Activated CD8-positive, alpha-beta memory T cell treated with anti-CD3 and anti-CD28 coated beads for 36 hours (primary cell): ENCODE data around the gene DIPK1B. TPM values are rescaled to one million over a fixed set of nuclear protein-coding genes. Genes with fewer than 3 reads are reported as not detected.

Experiments
- CTCF ChIA-PET: fragments of 350-600 bp; sonication (Branson Sonifier 250); formaldehyde crosslinking; loops from one replicate; lab custom pipeline; 2021; ENCODE audit warnings: antibody characterized with exemption; lab: Charles Lee
- POLR2A ChIA-PET: fragments of 350-600 bp; sonication (Branson Sonifier 250); formaldehyde crosslinking; loops from one replicate; lab custom pipeline; 2021; ENCODE audit warnings: antibody characterized with exemption; lab: Charles Lee
- total RNA-seq, 2 experiments: library from RNA; stranded (reverse); gene quantifications; one replicate each; pipeline ENCODE4 v1.2.3, GENCODE V29; 2021

Gene DIPK1B
- total RNA-seq, 2 experiments from 2014 or later: not detected

DNA sequence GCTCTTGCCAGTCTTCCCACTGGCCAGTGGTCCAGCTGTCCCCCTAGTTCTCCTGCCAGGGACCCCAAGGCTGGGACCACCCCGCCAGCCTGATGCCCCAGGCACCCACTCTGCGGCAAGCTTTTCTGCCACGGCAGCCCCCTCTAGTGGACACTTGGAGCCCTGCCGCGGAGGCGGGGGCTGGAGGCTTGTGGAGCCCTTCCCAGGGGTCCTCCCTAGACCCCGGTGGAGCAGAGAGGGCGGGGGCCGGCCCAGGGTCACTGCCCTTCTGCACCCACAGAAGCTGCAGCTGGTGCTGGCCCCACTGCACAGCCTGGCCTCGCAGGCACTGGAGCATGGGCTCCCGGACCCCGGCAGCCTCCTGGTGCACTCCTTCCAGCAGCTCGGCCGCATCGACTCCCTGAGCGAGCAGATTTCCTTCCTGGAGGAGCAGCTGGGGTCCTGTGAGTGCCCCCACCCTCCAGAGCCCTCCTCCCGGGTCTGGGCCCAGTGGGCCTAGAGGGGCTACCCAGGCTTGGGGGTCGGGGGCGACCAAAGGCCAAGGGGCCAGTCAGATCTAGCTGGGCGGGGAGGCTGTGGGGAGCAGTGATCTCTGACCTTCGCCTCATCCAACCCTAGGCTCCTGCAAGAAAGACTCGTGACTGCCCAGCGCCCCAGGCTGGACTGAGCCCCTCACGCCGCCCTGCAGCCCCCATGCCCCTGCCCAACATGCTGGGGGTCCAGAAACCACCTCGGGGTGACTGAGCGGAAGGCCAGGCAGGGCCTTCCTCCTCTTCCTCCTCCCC, 40.5 kb upstream of the DIPK1B start:
- CTCF ChIA-PET: interaction anchor here (0.6 to 2.7 kb wide), 18 partner anchors 8 to 247 kb away, joined by 3 to 13 read pairs (median 4); partner anchors contain the start of gene AGPAT2
- POLR2A ChIA-PET: interaction anchor here (1.0 kb wide), 1 partner anchor 50 kb away, joined by 3 read pairs; no protein-coding TSS in a partner anchor

DNA sequence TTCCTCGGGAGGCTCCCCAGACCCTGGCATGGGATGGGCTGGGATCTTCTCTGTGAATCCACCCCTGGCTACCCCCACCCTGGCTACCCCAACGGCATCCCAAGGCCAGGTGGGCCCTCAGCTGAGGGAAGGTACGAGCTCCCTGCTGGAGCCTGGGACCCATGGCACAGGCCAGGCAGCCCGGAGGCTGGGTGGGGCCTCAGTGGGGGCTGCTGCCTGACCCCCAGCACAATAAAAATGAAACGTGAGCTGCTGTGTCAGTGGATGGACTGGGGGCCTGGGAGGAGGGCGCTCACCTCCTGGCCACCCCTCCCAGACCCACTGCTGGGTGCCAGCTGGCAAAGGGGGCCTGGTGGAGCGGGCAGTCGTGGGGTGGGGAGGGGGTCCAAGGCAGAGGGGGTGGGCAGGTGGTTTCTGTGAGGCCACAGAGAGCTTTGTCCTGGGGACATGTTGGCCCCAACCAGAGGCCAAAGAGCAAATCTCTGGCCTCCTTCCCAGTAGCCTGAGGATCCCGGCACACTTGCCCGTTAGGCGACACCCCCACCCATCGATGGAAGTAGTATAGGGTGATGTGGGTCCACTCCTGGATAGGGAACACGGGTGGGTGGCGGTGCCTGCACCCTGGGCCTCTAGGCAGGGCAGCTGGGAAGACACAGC, 39.8 kb upstream of the DIPK1B start:
- POLR2A ChIA-PET: interaction anchor here (1.0 kb wide), 1 partner anchor 50 kb away, joined by 3 read pairs; no protein-coding TSS in a partner anchor
- CTCF ChIA-PET: interaction anchor here (0.8 to 2.7 kb wide), 12 partner anchors 8 to 247 kb away, joined by 3 to 13 read pairs (median 4); partner anchors contain the start of gene AGPAT2

DNA sequence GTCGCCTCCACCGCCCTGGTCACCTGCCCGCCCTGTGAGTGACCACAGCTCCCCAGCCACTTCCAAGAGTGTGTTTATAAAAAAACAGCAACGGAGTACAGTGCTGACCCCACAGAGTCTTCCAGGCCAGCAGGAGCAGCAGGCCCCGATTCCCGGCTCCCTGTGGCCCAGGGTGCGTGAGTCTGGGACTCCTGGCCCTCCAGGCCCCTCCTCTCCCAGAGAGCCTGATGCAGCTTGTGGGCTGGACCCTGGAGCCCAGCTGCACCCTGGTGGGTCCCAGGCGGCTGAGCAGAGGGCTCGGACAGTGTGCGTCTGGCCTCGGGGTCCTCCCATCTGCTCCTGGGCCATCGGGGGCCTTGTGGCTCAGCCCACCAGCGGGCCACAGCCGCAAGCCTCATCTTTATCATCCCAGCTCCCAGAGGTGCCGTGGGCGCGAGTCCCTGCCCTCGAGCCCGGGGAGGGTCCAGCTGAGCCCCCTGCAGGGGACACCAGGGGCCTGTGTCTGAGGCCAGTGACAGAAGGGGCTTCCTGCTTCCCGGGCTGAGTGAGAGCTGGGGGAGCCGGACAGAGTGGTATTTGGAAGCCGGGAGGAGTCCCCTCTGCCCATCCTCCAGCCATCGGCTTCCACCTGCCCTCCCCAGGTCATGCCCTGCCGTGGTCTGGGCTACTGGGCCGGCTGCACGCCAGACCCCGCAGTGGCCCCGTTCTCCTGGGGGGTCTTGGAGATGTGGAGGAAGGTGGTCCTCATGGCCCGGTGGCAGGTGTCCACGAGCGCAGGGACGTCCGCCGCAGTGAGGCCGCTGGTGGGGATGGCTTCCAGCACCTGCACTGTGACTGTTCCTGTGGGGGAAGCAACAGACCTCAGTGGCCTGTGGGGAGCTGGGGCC, 39.0 kb upstream of the DIPK1B start:
- ChIA-PET CTCF (interaction anchor here (1.0 to 2.7 kb wide), 5 partner anchors 13 to 189 kb away, joined by 3 to 12 read pairs (median 3); no protein-coding TSS in a partner anchor), POLR2A (no interaction called here)

- POLR2A ChIA-PET: interaction anchor here (1.0 kb wide), 1 partner anchor 54 kb away, joined by 4 read pairs; no protein-coding TSS in a partner anchor
- CTCF ChIA-PET: interaction anchor here (1.1 to 2.0 kb wide), 2 partner anchors 55 to 190 kb away, joined by 3 to 6 read pairs; no protein-coding TSS in a partner anchor
Observed at GRCh38 chr9:136673975-136674785, 38.2 kb upstream of the DIPK1B start.

DNA sequence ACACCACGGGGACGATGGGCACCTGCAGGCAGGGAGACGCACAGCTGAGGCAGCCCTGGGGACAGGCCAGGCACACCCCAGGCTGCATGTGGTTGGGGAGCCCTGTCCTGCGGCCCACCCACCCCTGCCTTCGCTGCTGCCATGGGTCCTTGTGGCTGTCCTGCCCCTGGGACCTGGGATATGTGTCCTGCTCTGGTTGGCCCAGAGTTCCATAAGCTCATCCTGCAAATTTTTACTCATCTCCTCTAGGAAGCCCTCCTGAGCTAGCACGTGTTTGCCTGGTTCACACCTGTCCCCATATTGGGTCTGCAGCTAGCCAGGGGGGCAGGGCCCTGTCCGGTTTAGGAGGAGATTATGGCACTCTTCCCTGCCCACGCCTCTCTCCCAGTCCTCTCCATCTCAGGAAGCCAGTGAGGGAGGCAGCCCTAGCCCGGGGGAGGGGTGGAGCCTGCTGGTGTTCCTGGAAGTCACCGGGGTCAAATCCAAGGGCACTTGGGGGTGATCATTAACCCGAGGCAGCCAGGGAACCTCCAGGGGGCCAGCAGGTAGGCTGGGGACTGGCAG, 37.5 kb upstream of the DIPK1B start:
- CTCF ChIA-PET: interaction anchor here (1.1 to 2.0 kb wide), 2 partner anchors 55 to 190 kb away, joined by 3 to 6 read pairs; no protein-coding TSS in a partner anchor
- POLR2A ChIA-PET: interaction anchor here (1.0 kb wide), 1 partner anchor 53 kb away, joined by 4 read pairs; no protein-coding TSS in a partner anchor

DNA sequence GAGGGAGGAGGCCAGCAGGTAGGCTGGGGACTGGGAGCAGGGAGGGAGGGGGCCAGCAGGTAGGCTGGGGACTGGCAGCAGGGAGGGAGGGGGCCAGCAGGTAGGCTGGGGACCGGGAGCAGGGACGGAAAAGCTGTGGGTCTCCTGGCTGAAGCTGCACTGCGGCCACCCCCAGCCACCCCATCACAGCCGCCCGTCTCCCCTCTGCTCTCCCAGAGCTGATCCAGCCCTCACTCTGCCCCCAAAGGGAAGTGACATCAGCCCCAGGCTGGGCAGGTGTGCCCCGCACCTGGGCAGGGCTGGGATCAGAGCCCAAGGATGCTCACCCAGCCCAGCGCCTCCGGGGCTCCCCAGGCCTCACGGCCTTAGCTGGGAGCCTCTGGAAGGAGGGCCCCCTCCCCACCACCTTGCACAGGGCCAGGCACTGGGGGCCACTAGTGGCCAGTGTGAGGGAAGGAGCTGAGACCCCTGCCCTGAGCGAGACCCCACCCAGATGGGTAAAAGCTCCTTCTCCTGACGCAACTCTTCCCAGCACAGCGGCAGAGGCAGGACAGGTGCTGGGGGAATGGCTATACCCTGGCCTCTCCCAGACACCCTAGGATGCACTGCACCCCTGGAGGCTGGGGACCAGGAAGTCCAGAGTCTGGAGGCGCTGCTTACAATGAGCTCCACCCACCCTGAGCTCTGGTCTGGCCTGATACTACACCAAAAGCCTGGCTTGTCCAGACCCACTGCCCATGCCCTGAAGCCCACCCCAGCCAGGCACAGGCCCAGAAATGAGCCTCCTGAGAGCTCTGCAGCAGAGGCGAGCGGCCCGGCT, 36.7 kb upstream of the DIPK1B start:
- CTCF ChIA-PET: interaction anchor here (1.0 to 2.0 kb wide), 3 partner anchors 11 to 54 kb away, joined by 3 to 6 read pairs (median 3); no protein-coding TSS in a partner anchor
- POLR2A ChIA-PET: no interaction called here

DNA sequence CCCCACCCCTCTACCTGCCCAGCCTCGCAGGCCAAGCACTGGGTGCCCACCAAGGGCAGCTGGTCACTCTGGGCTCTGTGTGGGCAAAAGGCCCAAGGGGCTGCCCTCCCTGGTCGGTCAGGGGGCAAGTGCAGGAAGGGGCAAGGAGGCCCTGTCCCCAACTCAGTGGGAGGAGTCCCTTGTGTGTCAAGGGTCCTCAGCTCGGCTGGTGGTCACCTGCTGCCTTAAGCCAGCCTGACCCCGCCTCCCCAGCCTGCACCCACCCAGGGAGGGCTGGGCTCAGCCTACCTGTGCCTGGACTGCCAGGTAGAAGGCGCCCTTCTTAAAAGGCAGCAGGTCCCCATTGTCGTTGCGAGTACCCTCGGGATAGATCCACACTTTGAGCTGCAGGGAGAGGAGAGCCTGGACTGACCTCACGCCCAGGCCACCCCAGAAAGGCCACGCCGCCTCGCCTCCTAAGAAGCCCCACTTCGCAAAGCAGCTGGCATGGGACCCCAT, 36.0 kb upstream of the DIPK1B start:
- ChIA-PET POLR2A (no interaction called here), CTCF (interaction anchor here (0.8 to 1.1 kb wide), 5 partner anchors 10 to 188 kb away, joined by 3 to 4 read pairs (median 3); no protein-coding TSS in a partner anchor)

- CTCF ChIA-PET: interaction anchor here (0.8 to 1.1 kb wide), 4 partner anchors 11 to 189 kb away, joined by 3 to 4 read pairs (median 3); no protein-coding TSS in a partner anchor
- POLR2A ChIA-PET: no interaction called here
Observed at GRCh38 chr9:136676920-136677686, 35.3 kb upstream of the DIPK1B start.

GRCh38 chr9:136678034-136678433, 34.3 kb upstream of the DIPK1B start:
- ChIA-PET POLR2A (no interaction called here), CTCF (no interaction called here)

GRCh38 chr9:136678624-136679023, 33.7 kb upstream of the DIPK1B start:
- ChIA-PET CTCF (no interaction called here), POLR2A (no interaction called here)

DNA sequence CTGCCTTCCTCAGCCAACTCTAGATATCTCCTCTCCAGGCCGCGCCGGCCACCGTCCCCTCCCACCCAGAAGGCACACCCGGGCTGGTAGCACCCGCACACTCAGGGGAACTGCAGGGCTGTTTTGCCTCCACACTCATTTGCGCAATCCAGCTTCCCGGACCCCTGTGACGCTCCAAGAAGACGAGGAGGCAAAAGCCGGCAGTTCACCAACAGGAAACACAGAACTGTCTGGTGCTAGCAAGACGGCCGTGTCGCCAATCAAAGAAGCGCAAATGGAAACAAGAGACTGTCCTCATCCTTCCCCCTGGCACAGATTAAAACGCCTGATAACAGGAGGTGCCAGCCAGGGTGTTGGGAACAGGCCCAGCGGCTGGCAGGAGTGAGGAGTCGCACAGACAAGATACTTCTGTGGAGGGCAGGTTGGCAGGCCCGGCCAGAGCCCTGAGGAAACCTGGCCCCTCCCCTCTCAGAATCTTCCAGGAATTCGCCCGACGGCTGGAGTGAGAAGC, 32.9 kb upstream of the DIPK1B start:
- ChIA-PET POLR2A (no interaction called here), CTCF (interaction anchor here (1.1 kb wide), 1 partner anchor 8 kb away, joined by 3 read pairs; no protein-coding TSS in a partner anchor)

DNA sequence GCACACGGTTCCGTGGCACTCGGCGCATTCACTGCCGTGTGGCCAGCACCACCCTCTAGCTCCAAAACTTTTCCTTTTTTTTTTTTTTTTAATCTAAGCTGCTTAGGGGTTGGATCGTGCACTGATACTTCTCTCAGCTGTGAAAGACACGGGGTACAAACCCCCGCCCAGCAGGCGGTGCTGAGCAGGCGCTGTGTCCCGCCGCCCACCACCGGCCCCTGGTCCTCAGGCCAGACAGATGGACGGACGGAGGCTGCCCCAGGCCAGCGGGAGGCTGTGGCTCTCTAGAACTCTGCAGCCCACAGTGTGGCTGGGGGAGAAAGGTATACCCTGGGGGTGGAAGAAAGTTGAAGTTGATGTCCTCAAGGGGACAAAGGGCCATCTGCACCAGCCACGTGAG, 31.3 kb upstream of the DIPK1B start:
- POLR2A ChIA-PET: no interaction called here
- CTCF ChIA-PET: interaction anchor here (0.7 kb wide), 1 partner anchor 9 kb away, joined by 3 read pairs; no protein-coding TSS in a partner anchor

DNA sequence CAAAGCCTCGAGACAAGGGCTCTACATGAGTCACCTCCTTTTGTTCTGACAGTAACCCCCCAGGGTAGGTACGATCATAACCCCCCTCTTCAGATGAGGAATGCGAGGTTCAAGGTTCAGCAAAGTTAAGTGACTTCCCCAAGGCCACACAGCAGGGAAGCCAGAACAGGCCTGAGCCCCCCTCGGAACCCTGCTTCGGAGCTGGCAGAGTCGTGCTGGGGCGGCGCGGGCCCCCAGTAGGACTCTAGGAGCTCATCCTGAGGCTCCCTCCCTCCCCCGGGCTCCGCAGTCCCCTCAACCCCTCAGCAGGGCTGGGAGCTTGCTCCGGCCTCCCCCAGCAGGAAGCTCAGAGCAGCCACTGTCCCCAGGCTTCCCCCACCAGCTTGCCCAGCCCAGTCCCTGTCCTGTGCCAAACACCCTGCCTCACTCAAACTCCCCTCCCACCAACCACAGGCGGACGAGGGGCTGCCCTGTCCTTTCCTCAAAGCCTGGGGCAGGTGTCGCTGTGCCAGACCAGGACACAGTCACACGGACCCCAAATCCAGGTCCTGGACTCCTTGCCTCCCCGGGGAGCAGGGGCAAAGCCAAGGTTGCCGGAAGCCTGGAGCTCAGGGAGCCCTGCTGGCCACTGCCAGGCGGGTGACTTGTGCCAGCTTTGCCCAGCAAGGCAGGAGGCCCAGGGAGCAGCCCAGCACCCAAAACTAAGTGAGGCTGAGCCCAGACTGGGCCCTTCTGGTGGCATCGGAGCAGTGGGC, 30.2 kb upstream of the DIPK1B start:
- CTCF ChIA-PET: interaction anchor here (1.6 kb wide), 1 partner anchor 10 kb away, joined by 9 read pairs; no protein-coding TSS in a partner anchor
- POLR2A ChIA-PET: no interaction called here

GRCh38 chr9:136682710-136683109, 29.7 kb upstream of the DIPK1B start:
- ChIA-PET CTCF (interaction anchor here (1.6 kb wide), 1 partner anchor 11 kb away, joined by 9 read pairs; no protein-coding TSS in a partner anchor), POLR2A (no interaction called here)
